Measurements from ENCODE around the gene SAA4. TPM values are rescaled to one million over a fixed set of nuclear protein-coding genes. Genes with fewer than 3 reads are reported as not detected.

Gene SAA4
- total and polyA plus RNA-seq, 9 of the 15 experiments (the other 6 are each of a cell fraction or from before 2014, with no cell fraction given), result not detected

DNA sequence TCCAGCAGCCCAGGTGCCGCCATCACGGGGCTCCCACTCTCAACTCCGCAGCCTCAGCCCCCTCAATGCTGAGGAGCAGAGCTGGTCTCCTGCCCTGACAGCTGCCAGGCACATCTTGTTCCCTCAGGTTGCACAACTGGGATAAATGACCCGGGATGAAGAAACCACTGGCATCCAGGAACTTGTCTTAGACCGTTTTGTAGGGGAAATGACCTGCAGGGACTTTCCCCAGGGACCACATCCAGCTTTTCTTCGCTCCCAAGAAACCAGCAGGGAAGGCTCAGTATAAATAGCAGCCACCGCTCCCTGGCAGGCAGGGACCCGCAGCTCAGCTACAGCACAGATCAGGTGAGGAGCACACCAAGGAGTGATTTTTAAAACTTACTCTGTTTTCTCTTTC lies 29.3 kb upstream of the SAA4 start, which contains the start of gene SAA1 (continued):
- TF ChIP-seq THRAP3 (IDR thresholded peaks at IDR 0.05; ENCODE audit: borderline replicate concordance) (no peak), ELF2 (CRISPR knock-in tag; IDR thresholded peaks at IDR 0.05) (no peak), PHF20 (IDR thresholded peaks at IDR 0.05; ENCODE audit: partially characterized antibody) (no peak), NR4A1 (CRISPR knock-in tag; IDR thresholded peaks at IDR 0.05) (no peak), NR4A1 (tag; IDR thresholded peaks at IDR 0.05) (no peak), ARID2 (IDR thresholded peaks at IDR 0.05) (no peak), ELK3 (CRISPR knock-in tag; IDR thresholded peaks at IDR 0.05) (no peak), ZNF75A (CRISPR knock-in tag; IDR thresholded peaks at IDR 0.05) (no peak), MIER1 (IDR thresholded peaks at IDR 0.05; ENCODE audit: low read depth) (no peak), CBX5 (IDR thresholded peaks at IDR 0.05; ENCODE audit: borderline replicate concordance, low read depth) (no peak), NFIX (CRISPR knock-in tag; IDR thresholded peaks at IDR 0.05; ENCODE audit: low read depth) (no peak), ZBTB7A (IDR thresholded peaks at IDR 0.05; ENCODE audit: borderline replicate concordance, control insufficient read depth, low read depth, low read length) (no peak)
- TF ChIP-seq, protein P1, sequence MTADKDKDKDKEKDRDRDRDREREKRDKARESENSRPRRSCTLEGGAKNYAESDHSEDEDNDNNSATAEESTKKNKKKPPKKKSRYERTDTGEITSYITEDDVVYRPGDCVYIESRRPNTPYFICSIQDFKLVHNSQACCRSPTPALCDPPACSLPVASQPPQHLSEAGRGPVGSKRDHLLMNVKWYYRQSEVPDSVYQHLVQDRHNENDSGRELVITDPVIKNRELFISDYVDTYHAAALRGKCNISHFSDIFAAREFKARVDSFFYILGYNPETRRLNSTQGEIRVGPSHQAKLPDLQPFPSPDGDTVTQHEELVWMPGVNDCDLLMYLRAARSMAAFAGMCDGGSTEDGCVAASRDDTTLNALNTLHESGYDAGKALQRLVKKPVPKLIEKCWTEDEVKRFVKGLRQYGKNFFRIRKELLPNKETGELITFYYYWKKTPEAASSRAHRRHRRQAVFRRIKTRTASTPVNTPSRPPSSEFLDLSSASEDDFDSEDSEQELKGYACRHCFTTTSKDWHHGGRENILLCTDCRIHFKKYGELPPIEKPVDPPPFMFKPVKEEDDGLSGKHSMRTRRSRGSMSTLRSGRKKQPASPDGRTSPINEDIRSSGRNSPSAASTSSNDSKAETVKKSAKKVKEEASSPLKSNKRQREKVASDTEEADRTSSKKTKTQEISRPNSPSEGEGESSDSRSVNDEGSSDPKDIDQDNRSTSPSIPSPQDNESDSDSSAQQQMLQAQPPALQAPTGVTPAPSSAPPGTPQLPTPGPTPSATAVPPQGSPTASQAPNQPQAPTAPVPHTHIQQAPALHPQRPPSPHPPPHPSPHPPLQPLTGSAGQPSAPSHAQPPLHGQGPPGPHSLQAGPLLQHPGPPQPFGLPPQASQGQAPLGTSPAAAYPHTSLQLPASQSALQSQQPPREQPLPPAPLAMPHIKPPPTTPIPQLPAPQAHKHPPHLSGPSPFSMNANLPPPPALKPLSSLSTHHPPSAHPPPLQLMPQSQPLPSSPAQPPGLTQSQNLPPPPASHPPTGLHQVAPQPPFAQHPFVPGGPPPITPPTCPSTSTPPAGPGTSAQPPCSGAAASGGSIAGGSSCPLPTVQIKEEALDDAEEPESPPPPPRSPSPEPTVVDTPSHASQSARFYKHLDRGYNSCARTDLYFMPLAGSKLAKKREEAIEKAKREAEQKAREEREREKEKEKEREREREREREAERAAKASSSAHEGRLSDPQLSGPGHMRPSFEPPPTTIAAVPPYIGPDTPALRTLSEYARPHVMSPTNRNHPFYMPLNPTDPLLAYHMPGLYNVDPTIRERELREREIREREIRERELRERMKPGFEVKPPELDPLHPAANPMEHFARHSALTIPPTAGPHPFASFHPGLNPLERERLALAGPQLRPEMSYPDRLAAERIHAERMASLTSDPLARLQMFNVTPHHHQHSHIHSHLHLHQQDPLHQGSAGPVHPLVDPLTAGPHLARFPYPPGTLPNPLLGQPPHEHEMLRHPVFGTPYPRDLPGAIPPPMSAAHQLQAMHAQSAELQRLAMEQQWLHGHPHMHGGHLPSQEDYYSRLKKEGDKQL (CRISPR knock-in tag; IDR thresholded peaks at IDR 0.05; ENCODE audit: borderline replicate concordance), result no peak
- TF ChIP-seq, protein P2, sequence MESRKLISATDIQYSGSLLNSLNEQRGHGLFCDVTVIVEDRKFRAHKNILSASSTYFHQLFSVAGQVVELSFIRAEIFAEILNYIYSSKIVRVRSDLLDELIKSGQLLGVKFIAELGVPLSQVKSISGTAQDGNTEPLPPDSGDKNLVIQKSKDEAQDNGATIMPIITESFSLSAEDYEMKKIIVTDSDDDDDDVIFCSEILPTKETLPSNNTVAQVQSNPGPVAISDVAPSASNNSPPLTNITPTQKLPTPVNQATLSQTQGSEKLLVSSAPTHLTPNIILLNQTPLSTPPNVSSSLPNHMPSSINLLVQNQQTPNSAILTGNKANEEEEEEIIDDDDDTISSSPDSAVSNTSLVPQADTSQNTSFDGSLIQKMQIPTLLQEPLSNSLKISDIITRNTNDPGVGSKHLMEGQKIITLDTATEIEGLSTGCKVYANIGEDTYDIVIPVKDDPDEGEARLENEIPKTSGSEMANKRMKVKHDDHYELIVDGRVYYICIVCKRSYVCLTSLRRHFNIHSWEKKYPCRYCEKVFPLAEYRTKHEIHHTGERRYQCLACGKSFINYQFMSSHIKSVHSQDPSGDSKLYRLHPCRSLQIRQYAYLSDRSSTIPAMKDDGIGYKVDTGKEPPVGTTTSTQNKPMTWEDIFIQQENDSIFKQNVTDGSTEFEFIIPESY (CRISPR knock-in tag; IDR thresholded peaks at IDR 0.05), result no peak

Data from K562 (cell line).